Measurements from ENCODE around the gene TMEM109. TPM values are rescaled to one million over a fixed set of nuclear protein-coding genes. Genes with fewer than 3 reads are reported as not detected.

Gene TMEM109
- polyA plus RNA-seq, 1 donor from 2014 or later, result 1.8 TPM

GRCh38 chr11:60919320-60919719 lies 5.4 kb downstream of the TMEM109 start:
- Histone ChIP-seq H3K9ac (ENCODE audit: low read length) (no peak overlapping the region), H4K20me1 (ENCODE audit: insufficient read depth) (no peaks in the 10 kb centered on the region), H3K4me2 (ENCODE audit: low read length) (no peak overlapping the region), H3K9me3 (ENCODE audit: low read length) (no peaks in the 10 kb centered on the region), H3K9me2 (ENCODE audit: insufficient read depth, low read length) (no peaks in the 10 kb centered on the region), H2AFZ (ENCODE audit: low read depth, low read length) (no peak overlapping the region), H3K27me3 (ENCODE audit: insufficient read depth, low read depth, low read length) (no peaks in the 10 kb centered on the region), H3K79me2 (replicated peaks; ENCODE audit: insufficient read depth, low read length) (peaks cover 47% of the 10 kb centered on the region), H3F3A (ENCODE audit: insufficient read depth, low read length, poor library complexity, severe bottlenecking) (no peaks in the 10 kb centered on the region), H3K27ac (ENCODE audit: low read length) (no peak overlapping the region), H3K4me3 (ENCODE audit: low read length) (no peak overlapping the region), H3K36me3 (ENCODE audit: insufficient read depth, low read length) (no peaks in the 10 kb centered on the region)
- TF ChIP-seq EP300 (conservative IDR thresholded peaks at IDR 0.05; ENCODE audit: poor library complexity, severe bottlenecking) (no peak), POLR2AphosphoS5 (IDR thresholded peaks at IDR 0.05) (no peak), TAF1 (IDR thresholded peaks at IDR 0.05; ENCODE audit: low read depth) (no peak), SMC3 (conservative IDR thresholded peaks at IDR 0.05; ENCODE audit: poor library complexity) (no peak), MXI1 (conservative IDR thresholded peaks at IDR 0.05; ENCODE audit: poor library complexity, severe bottlenecking) (no peak), EZH2 (IDR thresholded peaks at IDR 0.05; ENCODE audit: borderline replicate concordance, insufficient read depth, low read length, poor library complexity, severe bottlenecking) (no peak), REST (IDR thresholded peaks at IDR 0.05; ENCODE audit: borderline replicate concordance) (no peak), RAD21 (conservative IDR thresholded peaks at IDR 0.05) (no peak), CTCF (IDR thresholded peaks at IDR 0.05; ENCODE audit: poor library complexity, severe bottlenecking) (no peak)

- Histone ChIP-seq H4K20me1 (ENCODE audit: insufficient read depth) (no peaks in the 10 kb centered on the region), H3K4me2 (ENCODE audit: low read length) (no peak overlapping the region), H3K79me2 (replicated peaks; ENCODE audit: insufficient read depth, low read length) (peaks cover 47% of the 10 kb centered on the region), H3K9ac (ENCODE audit: low read length) (no peak overlapping the region), H3F3A (ENCODE audit: insufficient read depth, low read length, poor library complexity, severe bottlenecking) (no peaks in the 10 kb centered on the region), H3K9me2 (ENCODE audit: insufficient read depth, low read length) (no peaks in the 10 kb centered on the region), H3K27ac (ENCODE audit: low read length) (no peak overlapping the region), H3K36me3 (ENCODE audit: insufficient read depth, low read length) (no peaks in the 10 kb centered on the region), H2AFZ (ENCODE audit: low read depth, low read length) (no peak overlapping the region), H3K4me3 (ENCODE audit: low read length) (no peak overlapping the region), H3K27me3 (ENCODE audit: insufficient read depth, low read depth, low read length) (no peaks in the 10 kb centered on the region), H3K9me3 (ENCODE audit: low read length) (no peaks in the 10 kb centered on the region)
- TF ChIP-seq REST (IDR thresholded peaks at IDR 0.05; ENCODE audit: borderline replicate concordance) (no peak), CTCF (IDR thresholded peaks at IDR 0.05; ENCODE audit: poor library complexity, severe bottlenecking) (no peak), POLR2AphosphoS5 (IDR thresholded peaks at IDR 0.05) (no peak), RAD21 (conservative IDR thresholded peaks at IDR 0.05) (no peak), EZH2 (IDR thresholded peaks at IDR 0.05; ENCODE audit: borderline replicate concordance, insufficient read depth, low read length, poor library complexity, severe bottlenecking) (no peak), EP300 (conservative IDR thresholded peaks at IDR 0.05; ENCODE audit: poor library complexity, severe bottlenecking) (no peak)
Measured at GRCh38 chr11:60919956-60920355, 6.0 kb downstream of the TMEM109 start.

Measured in neural cell (in vitro differentiated cells).